ENCODE data around the gene RACGAP1.

The RACGAP1 gene, protein sequence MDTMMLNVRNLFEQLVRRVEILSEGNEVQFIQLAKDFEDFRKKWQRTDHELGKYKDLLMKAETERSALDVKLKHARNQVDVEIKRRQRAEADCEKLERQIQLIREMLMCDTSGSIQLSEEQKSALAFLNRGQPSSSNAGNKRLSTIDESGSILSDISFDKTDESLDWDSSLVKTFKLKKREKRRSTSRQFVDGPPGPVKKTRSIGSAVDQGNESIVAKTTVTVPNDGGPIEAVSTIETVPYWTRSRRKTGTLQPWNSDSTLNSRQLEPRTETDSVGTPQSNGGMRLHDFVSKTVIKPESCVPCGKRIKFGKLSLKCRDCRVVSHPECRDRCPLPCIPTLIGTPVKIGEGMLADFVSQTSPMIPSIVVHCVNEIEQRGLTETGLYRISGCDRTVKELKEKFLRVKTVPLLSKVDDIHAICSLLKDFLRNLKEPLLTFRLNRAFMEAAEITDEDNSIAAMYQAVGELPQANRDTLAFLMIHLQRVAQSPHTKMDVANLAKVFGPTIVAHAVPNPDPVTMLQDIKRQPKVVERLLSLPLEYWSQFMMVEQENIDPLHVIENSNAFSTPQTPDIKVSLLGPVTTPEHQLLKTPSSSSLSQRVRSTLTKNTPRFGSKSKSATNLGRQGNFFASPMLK

DNA sequence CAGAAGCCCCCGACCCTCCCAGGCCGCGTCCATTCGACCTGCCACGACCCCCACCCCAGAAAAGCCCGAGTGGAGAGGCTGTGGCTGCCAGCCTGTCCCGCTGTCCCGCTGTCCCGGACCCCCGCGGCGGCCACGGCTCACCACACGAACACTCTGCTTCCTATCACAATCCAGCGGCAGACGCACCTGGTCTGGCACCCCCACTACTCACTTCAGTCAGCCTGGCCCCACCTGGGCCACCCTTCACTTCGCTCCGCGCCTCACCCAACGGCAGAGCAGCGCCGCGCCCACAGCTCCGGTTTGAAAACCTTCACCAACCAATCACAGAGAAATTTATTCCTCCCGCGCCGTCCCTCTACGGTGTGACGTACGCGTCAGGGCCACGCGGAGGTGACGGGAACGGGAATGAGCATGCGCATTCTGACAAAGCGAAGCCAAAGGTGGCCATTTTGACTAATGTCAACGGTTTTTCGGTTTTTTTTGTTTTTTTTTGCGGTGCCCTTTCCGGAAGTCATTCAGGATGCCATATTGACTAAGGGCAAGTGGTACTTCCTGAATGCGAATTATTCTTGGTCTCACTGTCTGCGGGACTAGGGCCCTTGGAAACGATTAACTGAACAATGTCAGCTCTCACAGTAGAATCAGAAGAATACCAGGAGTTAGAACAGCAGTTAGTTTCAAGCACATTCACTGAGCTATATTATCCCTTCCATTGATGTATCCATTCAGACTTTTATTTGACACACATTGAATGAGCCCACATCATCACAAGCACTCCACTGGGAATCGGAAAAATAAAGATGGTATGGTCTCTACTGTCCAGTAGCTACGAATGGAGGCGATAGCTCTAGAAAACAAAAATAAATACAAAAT, at the start of gene RACGAP1:
RACGAP1 (minus strand) TSS at position 308 of the 873 bp plus-strand sequence. CDS start 8,779 bp downstream, outside the sequence.
- DNase-seq: peak; percentile 87

DNA sequence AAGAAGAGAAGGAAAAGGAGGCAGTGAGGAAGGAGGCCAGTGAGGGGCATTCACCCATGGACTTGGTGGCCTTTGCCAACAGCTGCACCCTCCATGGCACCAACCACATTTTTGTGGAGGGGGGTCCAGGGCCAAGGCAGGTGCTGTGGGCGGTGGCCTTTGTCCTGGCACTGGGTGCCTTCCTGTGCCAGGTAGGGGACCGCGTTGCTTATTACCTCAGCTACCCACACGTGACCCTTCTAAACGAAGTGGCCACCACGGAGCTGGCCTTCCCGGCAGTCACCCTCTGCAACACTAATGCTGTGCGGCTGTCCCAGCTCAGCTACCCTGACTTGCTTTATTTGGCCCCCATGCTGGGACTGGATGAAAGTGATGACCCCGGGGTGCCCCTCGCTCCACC, 48.4 kb upstream of the RACGAP1 start:
- DNase-seq: no peak

DNA sequence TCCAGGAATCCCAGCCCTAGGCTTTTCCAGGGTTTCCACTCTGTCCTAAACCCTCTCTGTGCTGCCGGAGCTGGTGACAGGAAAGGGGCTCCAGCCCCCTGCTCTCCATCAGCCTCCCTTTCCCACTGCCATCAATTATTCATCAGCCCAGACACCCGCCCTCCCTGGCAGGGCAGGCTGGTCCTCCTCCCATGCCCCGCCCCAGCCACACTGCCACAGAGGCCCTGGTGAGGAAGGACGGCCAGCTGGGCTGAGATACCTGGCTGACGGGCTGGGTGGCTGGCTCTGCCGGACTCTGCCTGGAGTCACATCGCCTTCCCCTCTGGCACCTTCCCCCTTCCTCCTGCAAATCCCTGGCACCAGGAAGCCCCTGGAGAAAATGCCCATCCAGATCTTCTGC, 47.9 kb upstream of the RACGAP1 start:
- DNase-seq: no peak

DNA sequence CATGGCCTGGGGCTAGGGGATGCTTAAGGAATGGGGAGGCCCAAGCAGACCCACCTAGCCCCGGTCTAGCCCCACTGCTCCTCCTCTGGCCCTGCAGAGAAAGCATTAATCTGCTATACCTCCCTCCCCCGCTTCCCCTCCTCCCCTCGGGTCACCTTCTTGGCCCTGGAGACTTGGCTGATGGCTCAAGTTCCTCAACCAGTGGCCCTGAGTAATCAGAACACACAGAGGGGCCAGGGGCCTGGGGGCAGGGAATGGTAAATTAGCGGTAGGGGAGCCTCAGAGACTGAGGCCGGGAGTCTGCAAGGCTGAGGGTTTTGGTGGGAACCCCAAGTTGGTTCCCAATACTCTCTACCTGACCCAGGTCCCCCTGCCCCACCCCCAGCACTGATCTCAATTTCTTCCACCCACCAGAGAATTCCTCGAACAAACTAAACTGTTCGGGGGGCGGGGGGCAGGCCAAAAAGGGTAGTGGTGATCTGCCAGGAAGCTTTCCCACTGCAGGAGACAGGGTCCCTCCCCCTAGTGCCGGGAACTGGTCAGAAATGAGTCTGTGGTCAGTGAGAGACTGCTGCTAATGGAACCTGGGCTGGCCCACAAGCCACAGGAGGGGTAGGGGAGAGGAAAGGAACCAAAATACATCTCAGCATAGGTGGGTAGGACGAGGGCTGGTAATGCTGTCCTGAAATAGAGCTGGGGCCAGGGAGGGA, 47.1 kb upstream of the RACGAP1 start:
- DNase-seq: no peak

DNA sequence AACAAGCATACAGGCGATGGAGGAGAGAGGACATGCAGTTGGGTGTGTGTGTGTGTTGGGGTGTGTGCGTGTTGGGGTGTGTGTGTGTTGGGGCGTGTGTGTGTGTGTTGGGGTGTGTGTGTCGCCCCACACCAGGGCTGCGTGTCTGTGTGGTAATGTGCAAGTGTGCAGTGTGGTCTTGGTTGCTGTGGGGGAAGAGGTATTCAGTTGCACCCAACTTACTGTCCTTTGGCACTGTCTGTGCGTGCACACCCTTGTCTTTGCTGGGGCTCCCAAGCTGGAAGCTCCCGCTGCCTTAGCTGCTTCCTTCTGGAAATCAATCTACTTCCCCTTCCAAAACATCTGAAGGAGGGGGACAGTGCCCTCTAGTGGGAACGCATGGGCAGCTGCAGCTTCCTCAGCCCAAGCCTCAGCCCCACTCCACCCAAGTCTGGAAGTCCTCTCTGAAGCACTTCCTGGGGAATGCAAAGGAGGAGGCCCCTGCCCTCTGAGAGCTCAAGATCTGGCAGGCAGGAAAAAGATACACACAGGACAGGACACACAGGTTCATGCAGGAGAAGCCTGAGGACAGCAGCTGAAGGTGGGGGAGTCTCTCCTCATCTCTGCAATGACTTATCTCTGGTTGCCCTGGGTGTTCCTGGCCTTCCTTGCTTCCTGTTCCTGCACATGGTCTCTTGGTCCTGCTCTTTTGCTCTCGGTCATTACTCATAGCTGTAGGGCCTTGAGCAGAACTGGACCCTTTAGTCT, 45.2 kb upstream of the RACGAP1 start:
- peak; percentile 61 for DNase-seq

DNA sequence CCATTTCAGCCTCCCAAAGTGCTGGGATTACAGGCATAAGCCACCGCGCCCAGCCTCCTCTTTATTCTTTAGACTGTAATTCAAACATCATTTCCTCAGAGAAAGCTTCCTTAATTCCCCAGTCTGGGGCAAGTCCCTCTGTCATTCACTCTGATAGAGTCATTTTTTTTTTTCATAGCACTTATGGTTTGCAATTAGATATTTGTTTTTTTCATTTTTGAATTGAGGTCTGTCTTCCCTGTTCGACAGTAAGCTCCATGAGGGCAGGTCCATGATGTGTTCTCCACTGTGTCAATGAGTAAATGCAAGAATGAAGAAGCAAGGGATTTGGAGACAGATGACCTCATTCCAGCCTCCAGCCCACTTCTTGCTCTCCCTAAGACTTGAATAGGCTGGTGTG, 44.2 kb upstream of the RACGAP1 start:
- no peak for DNase-seq

DNA sequence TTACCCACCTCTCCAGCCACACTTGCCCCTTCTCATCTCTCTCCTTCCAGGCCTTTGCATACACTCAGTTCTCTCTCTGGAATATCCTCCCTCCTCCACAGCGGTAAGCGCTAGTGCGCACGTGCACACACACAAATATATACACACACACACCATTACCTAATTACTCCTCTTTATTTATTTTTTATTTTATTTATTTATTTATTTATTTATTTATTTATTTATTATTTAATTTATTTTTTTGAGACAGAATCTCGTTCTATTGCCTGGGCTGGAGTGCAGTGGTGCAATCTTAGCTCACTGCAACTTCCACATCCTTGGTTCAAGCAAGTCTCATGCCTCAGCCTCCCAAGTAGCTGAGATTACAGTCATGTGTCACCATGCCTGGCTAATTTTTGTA, 43.8 kb upstream of the RACGAP1 start:
- no peak for DNase-seq

DNA sequence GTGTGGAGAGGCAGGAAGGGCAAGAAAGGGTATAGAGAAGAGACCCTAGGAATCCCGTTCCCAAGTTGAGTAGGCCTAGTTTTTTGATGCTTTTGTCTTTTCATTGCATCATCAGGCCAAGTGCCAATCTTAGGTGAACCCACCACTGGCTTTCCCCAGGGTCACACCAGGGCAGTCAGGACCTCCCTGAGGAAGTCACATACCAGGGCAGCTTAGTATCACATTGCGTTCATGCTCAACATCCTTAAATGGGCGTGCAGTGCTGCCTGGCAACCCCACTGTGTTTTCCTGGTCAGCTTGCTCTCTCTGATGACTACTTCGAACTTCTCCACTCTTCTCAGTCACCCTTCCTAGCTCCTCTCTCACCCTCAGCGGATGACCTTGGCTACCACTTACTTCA, 41.1 kb upstream of the RACGAP1 start:
- DNase-seq: no peak

DNA sequence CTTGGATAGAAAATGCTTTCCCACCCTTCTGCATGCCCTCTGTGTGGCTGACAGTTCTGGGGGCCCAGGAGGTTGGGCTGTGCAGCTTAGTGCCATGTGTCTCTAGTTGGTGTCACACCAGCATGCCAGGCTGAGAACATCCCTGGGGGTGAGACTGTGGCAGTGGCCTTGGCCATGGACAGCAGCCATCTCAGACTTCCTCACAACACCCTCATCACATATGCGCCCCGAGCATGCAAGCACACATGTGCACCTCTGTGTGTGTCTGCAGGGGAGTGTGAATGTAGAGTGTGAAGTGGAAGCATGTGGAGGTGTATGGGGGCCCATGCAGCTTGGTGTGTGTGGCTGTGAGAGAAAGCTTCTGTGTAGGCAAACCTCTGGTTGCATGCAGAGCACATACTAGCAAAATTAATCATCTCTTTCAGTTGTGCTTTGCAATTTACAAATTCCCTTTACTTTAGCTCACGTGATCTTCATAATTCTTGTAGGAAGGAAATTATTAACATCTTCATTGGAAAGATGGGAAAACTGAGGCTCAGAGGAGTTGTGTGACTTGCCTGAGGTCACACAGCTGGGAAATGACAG, 40.5 kb upstream of the RACGAP1 start:
- no peak for DNase-seq

DNA sequence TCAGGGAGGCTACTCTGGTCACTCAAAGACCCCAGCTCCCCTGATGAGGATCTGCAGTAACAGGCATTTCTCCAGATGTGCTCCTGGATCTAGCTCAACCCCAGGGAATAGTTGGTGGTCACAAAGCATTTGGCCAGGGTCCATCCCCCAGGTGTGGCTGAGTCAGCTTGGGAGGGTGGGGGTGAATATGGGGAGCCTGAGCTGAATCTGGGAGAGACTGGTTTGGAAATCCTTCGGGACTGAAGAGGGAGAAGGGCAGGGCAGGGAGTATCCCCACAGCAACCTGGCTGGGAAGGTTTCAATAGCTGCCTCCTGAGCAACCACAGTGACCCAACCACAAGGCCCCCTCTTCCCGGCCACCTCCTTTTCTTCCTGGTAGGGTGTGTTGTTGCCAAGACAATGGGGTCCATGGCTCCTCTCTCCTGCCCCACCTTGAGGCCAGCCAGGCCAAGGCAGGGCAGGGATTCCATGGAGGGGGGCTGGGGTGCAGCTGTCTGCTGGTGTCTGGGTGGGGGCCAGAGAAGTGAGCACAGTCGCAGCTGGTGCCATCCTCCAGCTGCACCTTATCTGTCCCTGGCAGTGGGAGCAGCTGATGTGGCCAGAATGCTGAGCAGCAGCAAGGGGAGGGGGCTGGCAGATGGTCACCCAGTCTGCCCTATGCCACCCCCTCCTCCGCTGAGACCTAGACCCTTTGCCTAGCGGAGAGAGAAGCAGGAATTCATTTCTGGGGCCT, 37.6 kb upstream of the RACGAP1 start:
- DNase-seq: no peak

DNA sequence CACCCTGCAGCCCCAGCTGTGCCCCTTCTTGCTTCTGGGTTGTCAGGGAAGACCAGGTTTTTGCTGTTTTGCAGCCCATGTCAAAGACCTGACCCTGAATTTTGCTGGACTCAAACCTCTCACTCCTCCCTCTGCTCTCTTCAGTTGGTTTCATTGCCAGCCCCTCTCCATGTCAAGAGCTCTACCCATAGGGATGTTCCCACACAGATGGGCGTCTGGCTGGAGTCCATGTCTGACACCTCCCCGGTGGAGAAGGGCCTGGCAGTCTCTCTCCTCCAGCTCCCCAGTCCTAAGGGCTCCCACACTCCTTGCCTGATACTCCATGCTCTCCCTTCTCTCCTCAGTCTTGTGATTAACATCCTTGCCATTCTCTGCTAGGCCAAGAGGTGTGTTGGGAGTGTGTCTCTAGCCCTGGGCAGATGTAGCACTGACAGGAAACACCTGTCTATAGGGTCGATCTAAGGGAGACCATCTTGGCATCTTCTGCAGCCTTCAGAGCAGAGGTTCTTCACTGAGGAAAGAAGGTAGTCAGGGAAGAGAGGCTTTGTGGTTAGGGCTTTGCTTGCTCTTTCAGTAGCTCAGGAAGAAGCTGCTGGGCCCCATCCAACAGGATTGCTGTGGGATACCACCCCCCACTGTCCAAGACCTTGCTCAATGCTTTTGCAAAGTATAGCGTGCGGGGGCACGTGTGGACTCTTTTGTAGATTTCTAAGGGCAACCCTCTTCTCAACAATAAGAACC, 36.8 kb upstream of the RACGAP1 start:
- no peak for DNase-seq

DNA sequence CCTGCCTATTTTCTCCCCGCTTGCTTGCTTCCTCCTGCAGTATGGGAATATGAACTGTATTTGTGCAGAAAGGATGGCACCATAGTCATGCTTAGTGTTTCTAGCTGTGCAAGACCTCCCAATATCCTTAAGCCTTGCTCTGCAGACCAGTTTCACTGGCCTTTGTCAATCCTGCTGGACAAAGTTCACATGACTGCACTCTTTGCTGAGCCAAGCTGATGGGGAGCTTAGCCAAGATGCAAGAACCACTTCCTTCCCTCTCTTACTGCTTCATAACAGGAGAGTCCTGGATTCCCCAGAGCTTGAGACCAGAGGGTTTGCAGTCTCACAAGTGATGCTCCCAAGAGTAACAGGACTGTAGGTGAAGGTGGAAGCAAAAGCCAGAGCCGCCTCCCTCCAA, 35.9 kb upstream of the RACGAP1 start:
- no peak for DNase-seq

DNA sequence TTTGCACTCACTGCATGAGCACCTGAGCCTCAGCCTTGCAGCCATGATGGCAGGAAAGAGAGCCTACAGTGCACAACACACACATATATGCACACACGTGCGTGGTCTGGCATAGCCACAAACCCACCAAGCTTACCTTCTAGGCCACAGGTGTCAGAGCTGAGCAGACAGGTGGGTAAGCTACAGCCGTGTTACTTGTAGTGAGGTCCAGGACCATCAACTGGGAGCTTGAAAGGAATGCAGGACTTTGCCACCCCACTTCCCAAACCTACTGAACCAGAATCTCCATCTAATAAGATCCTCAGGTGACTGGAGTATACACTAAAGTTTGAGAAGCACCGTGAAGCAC, 34.8 kb upstream of the RACGAP1 start:
- DNase-seq: no peak

DNA sequence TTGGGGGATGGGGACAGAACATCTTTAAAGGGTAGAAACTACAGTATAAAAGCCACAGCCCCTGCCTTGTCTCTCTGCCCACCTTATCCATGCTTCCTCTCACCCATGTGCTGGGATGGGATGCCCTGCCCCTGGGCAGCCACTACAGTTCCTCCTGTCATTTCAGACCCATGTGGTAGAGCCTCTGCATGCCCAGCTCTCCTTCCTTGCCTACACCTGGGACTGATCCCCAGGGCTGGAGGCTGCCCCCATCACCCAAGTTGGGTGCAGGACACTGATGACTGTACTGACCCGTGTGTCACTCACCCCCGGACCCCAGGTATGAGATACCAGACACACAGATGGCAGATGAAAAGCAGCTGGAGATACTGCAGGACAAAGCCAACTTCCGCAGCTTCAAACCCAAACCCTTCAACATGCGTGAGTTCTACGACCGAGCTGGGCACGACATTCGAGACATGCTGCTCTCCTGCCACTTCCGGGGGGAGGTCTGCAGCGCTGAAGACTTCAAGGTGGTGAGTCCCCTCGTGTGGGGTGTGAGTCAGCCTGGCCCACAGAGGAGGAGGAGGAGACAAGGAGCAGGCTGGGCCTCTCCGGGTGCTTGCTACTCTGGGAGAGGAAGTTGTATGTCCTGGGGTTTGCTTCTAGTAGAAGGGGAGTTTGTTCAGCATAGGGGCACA, 34.3 kb upstream of the RACGAP1 start:
- peak; percentile 37 for DNase-seq

DNA sequence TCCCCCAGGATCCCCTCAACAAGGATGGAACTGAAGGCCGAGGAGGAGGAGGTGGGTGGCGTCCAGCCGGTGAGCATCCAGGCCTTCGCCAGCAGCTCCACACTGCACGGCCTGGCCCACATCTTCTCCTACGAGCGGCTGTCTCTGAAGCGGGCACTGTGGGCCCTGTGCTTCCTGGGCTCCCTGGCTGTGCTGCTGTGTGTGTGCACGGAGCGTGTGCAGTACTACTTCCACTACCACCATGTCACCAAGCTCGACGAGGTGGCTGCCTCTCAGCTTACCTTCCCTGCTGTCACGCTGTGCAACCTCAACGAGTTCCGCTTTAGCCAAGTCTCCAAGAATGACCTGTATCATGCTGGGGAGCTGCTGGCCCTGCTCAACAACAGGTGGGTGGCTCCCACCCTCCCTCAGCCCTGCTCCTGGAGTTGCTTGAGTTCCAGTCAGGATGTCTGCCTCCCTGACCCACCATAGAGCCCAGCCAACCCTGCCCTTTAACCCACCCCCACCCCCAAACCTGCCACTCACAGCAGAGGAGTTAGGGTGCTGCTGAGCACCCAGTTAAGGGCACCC, 33.5 kb upstream of the RACGAP1 start:
- DNase-seq: no peak

DNA sequence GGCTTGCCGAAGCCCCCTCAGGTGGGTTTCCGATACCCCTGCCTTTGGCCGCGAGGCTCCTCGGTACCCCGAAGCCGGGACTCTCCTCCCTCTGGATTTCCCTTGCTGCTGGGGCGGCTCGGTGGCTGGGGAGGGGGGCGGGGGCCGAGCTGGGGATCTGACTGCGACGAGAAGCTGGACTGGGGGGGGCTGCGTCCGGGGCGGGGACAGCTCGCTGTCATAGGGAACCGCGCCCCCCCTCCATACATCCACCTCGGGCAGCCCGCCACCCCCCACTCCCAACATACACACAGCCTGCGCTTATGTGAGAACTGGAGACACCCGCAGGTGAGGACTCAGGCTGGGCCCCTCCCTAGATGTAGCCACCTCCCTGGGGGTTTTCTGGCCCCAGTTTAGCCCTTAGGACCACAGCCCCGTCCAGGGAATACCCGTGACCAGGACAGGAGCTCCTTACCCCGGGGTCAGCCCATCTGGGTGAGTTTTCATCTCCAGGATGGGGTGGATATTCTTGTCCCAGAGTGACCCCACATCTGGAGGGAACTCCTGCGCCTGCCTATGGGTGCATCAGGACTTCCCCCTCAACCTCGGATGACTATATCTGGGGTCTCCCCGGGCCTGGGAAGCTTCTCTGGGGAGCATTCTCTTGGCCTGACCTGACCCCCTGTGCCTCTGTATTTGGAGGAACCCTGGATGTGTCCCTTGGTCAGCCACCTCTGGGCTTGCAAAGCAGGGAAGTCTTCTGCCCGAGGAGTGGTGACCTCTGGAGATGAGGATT, 32.8 kb upstream of the RACGAP1 start:
- DNase-seq: no peak

DNA sequence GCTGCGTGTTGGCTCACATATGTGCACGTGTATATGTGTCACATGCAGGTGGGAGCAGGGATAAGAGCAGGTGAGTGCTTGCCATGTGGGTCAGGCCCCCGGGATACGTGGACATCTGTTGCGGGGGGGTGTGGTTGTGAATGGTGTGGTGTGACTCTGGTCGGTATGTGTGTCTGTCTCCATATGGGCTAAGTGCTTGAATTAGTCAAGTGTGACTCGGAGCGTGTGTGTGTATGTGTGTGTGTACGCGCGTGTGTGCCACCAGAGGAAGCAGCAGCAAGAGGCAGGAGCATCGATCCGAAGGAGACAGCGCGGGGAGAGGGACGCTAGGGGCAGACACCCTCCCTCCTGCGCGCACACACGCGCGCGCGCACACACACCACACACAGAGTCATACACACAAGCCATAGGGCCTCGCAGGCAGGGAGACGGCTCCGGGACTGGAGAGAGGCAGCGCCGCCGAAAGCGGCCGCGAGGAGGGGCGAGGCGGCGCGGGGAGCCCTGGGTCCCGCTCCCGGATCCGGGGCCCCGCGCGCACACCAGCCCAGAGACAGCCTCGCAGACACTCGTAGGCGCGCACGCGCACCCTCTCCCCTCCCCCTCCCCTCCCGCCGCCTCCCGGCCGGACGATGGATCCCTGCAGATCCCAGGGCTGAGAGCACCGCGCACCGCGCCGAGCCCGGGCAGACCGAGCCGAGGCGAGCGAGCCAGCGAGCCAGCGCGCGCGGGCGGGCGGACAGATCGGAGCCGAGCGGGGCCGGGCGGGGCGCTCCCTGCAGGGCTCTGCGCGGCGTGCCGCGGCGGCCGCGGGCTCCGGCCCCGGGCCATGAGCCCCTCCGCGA, 31.9 kb upstream of the RACGAP1 start, which contains the start of gene ASIC1:
ASIC1 (plus strand) TSS at position 597 of the 842 bp plus-strand sequence. CDS start 1,171 bp downstream, outside the sequence.
- DNase-seq: peak; percentile 59

DNA sequence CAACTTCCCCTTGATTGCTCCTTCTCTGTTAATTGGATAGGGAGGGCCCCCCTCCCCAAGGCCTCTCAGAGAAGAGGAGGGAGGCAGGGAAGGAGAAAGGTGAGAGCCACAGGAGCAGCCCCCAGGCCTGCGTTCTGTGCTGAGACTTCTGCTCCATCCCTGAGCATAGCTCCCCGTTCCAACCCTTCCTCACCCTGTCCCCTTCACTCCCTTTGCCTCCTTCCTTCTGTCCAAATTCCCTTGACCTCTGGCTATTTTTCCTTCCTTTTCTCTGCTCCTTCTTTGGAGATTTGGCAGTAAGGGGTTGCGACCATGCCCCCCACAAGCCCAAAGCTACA, 31.3 kb upstream of the RACGAP1 start:
- DNase-seq: no peak
